HFF-Myc (cell line): ENCODE data around the gene ZDBF2.

Experiments used
- DNase-seq: peaks from one replicate; pipeline ENCODE4 v3.0.0-alpha.2; 2011; ENCODE audit warnings: low read depth; ENCODE audit errors: extremely low read depth
- H3K4me3 ChIP-seq: replicated peaks from 2 replicates; pipeline ENCODE4 v1.5.1; 2011; ENCODE audit warnings: low read depth, mild to moderate bottlenecking, control low read depth, low read length
- CTCF ChIP-seq: IDR thresholded peaks from 2 replicates; pipeline ENCODE4 v1.5.1; 2012; ENCODE audit warnings: mild to moderate bottlenecking, low read depth, low read length, control low read depth; ENCODE audit errors: missing control alignments

The ZDBF2 gene

DNA sequence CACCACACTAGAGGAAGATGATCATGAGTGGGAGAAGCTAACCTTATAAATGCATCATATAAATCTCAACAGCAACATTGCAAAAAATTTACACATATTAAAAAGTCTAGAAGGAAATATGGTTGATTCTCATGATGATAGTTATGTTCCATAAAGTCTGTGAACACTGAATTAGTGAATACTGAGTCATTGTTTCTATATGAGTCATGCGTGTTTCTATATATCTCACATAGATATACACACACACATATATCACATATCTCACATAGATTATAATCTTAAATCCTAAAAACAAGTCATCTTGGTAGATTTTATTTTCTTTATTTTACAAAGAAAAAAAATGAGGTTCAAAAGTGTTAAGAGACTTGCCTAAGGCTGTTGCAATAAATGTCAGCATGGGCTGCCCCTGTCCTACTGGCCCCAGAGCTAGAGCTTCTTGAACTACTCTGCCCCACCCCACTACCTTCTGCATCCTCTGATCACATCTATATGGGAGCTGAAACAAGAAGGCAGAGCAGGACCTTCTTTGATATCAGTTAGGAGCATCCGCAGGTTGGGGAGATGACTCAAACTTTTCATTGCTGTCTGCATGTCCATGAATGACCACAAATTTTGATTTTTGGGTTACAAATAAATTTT lies 87.1 kb downstream of the ZDBF2 start:
- H3K4me3 ChIP-seq: no peak overlapping the region
- no peak for TF ChIP-seq CTCF
- no peak for DNase-seq
